ENCODE data around the gene CIT.

DNA sequence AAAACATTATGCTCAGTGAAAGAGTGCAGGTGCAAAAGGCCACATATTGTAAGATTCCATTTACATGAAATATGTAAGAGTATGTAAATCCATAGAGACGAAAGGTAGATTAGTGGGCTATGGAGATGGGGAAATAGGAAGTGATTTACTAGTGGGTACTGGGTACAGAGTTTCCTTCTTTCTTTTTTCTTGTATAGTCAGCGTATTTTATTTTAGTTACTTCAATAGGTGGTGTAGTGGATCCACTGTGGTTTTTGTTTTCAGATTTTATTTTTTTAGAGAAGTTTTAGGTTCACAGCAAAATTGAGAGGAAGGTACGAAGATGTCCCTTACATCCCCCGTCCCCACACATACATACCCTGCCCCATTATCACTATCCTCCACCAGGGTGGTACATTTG lies 6.1 kb upstream of the CIT start:
- TF ChIP-seq POLR2A (IDR thresholded peaks at IDR 0.05) (no peak), CTCF (IDR thresholded peaks at IDR 0.05) (no peak), EP300 (IDR thresholded peaks at IDR 0.05) (no peak), POLR2AphosphoS5 (IDR thresholded peaks at IDR 0.05) (no peak)

Measured in suprapubic skin (tissue), 4 donors.